Fibroblast of skin of right quadriceps (primary cell): Measurements from ENCODE around the gene KIF22.
"Not testable (repeated sequence)": the region's sequence is repeated elsewhere in the genome, so short reads cannot be mapped to it uniquely, and the experiment has no call there.

Source experiments
- DNase-seq: peaks from one replicate; pipeline ENCODE4 v3.0.0-alpha.2; 2013

KIF22 gene

DNA sequence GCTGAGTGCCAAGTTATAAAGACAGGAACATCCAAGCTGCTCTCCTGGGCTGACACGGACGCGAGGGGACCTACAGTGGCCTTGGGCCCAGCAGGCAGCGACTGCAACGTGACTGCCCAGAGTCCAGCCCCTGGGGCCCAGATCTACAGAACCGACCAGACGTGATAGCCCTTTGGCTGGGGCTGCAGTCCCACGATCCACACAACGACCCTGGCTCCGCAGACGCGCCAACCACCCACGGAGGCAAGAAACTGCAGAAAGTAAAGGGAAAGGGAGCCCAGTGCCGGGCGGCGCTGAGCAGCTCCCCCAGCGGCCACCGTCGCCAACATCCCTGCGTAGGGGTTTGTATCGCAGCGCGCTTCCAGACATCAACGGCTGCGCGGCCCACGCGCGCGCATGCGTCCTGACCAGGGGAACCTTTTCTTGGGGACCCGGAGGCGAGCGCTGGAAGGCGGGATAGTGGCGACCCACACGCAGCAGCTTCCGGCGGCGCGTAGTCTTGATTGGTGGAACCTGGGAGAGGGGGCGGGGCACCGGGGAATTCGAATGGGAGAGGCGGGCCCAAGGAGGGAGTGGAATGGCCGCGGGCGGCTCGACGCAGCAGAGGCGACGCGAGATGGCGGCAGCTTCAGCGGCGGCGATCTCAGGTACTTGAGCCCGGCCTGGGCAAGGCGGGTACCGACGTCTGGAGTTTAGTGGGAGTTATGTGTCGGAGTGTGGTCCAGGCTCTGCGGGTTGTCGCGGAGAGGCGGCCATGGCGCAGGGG lies at the start of gene KIF22:
TSS of gene KIF22 (plus strand) at position 569 of the 766 bp plus-strand sequence. CDS start at position 578, 9 bp downstream.
- peak; percentile 99 for DNase-seq

DNA sequence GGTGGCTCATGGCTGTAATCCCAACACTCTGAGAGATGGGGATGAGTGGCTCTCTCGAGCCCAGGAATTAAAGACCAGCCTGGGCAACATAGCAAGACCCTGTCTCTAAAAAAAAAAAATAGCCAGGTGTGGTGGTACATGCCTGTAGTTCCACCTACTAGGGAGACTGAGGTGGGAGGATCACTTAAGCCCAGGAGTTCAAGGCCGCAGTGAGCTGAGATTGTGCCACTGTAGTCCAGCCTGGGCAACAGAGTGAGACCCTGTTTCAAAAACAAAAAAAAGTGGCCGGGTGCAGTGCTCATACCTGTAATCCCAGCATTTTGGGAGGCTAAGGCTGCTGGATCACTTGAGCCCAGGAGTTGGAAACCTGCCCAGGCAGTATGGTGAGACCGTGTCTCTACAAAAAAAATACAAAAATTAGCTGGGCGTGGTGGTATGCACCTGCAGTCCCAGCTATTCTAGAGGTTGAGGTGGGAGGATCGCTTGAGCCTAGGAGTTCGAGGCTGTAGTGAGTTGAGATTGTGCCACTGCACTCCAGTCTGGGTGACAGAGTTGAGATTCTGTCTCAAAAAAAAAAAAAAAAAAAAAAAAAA lies 47.8 kb upstream of the KIF22 start:
- no peak for DNase-seq

DNA sequence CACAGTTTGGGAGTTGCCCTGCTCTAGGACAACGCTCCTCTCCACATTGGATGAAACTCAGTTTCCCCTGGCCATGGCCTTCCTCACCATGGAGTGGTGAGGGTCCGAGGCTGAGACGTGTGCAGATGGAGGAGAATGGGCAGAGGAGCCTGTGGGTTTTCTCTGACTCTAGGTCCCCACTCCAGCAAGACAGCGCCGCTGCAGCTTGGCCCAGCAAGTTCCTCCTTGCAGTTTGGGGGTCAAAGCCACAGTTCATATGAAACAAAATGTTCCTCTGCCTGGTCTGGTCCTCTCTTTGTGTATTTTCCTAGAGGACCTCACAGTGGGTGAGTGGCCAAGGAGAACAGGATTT lies 47.1 kb upstream of the KIF22 start:
- no peak for DNase-seq

DNA sequence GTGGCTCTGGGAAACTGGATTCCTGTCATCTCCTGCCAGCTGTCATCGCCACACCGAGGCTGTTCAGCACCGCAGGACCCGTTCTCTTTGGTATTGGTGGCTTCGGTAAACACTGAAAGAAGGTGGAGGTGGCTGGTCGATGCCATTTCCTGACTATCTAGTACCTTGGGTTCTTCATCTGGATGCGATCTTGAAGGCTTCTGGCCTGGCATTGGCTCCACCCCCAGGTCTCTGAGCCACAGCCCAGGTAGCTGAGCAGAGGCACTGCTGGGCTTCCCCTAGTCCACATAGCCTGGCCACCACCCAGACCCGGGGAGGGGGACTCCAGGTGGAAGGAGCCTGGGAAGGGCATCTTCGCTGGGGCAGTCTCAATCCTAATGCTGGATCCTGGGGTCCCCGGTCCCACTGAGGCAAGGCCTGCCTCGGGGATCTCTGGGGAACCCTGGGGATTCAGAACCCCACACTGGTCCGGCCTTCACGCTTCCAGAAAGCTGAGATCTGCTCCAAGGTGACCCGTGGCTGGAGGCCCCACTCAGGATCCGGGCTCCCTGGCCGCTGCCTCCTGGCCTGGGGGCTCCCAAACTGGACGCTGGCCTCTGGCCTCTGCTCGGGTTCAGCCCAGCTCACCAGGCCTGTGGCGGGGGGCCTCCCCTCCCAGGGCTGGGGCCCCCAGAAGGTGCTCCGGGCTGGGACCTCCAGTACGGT lies 46.6 kb upstream of the KIF22 start:
- DNase-seq: no peak

DNA sequence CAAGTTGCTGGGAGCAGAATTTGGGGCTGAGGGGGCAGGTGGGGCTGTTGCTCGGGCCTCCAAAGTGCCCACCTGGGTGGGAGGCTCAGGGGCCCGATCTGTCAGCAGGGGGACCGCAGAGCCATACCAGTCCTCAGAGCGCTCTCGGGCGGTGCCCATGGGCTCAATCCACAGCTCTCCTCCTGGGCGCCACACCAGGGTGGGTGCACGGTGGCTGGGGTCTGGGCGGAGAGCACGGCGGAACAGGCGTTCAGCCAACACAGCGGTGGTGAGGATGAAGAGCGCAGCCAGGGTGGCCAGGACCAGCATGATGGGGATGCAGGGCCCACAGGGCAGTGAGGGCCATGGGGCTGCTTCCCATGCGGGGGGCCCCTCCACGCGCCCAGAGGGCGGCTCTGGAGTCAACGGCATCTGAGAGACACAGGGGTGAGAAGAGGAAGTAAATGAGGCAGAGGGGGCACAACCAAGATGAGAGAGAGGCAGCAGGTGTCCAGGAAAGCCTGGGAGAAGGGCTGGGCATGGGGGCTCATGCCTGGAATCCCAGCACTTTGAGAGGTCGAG lies 45.9 kb upstream of the KIF22 start:
- DNase-seq: no peak

DNA sequence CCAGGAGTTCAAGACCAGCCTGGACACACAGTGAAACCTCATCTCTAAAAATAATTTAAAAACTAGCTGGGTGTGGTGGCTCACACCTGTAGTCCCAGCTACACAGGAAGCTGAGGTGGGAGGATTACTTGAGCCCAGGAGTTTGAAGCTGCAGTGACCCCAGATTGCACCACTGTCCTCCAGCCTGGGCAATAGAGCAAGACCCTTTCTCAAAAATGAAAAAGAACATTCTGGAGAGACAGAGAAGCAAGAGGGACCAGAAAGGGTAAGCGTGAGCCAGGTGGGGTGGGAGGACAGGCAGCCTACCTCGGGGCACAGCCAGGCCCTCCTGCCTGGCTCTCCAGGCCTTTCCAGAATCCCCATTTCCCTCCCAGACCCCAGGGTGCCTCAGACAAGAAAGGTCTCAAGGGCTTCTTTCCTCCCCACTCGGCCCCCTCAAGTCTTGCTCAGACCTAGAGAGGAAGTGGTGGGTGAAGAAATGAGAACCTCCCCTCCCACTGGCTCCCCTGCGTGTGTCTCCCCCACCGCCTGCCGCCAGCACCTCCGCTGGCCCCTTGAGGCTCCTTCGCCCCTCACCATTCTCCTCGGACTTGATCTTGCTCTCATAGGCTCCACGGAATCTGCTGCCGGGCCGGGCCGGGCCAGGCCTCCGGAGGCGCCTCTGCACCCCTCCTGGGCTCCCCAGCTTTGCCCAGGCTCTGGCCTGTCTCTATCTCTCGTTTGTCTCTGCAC lies 45.3 kb upstream of the KIF22 start:
- DNase-seq: no peak

DNA sequence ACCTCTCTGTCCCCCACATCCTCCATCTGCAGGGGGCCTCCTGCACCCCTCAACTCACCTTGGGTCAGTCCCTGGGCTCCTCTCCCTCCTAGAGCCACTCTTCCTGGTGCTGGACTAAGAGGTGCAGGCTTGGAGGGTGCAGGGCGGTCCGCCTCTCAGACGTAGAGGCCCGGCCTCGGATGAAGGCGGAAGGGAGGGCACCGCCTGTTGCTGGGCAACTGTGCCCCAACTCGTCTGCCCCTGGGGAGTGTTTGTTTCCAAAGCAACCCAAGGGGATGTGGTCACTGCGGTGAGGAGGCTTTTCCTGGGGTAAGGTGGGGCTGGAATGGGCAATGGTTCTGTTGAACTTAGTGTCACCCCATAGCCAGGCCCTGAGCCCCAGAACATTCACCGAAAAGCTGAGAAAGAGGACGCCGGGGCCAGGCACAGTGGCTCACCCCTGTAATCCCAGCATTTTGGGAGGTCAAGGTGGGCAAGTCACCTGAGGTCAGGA lies 44.7 kb upstream of the KIF22 start, which contains the start of gene C16orf54:
TSS of gene C16orf54 (minus strand) at position 138 of the 493 bp plus-strand sequence. CDS start 1,039 bp downstream, outside the sequence.
- no peak for DNase-seq

DNA sequence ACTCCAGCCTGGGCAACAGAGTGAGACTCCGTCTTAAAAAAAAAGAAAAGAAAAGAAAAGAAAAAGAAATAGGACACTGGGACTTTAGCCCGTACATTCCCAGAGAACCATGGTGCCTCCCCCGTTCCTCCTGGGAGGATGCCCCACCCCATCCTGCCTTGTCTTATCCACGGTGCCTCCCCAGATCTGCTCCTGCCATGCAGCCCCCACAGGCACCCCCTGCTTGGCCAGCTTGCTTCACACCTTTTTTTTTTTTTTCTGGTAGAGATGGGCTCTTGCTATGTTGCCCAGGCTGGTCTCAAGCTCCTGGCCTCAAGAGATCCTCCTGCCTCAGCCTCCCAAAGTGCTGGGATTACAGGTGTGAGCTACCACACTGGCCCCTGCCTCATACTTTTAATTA lies 44.0 kb upstream of the KIF22 start:
- DNase-seq: not testable (repeated sequence)

DNA sequence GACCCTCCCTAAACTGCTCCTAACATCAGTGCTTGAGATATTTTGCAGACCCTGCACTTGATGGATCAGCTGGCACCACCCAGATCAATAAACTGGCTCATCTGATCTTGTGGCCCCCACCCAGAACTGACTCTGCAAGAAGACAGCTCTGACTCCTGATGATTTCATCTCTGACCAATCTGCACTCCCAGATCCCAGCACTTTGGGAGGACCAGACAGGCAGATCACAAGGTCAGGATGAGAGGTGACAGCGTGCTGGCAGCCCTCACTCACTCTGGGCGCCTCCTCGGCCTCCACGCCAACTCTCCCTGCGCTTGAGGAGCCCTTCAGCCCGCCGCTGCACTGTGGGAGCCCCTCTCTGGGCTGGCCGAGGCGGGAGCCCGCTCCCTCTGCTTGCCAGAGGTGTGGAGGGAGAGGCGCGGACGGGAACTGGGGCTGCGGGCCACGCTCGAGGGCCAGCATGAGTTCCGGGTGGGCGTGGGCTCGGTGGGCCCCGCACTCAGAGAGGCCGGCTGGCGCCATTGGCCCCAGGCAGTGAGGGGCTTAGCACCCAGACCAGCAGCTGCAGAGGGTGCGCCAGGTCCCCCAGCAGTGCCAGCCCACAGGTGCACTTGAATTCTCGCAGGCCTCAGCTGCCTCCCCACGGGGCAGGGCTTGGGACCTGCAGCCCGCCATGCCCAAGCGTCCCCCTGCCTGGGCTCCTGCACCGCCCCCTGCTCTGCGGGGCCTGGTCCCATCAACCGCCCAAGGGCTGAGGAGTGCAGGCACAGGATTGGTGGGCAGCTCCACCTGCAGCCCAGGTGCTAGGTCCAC lies 42.4 kb upstream of the KIF22 start:
- no peak for DNase-seq

DNA sequence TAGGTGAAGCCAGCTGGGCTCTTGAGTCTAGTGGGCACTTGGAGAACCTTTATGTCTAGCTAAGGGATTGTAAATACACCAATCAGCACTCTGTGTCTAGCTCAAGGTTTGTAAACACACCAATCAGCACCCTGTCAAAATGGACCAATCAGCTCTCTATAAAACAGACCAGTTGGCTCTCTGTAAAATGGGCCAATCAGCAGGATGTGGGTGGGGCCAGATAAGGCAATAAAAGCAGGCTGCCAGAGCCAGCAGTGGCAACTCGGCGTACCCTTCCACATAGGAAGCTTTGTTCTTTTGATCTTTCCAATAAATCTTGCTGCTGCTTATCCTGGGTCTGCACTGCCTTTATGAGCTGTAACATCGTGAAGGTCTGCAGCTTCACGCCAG lies 41.8 kb upstream of the KIF22 start:
- not testable (repeated sequence) for DNase-seq

DNA sequence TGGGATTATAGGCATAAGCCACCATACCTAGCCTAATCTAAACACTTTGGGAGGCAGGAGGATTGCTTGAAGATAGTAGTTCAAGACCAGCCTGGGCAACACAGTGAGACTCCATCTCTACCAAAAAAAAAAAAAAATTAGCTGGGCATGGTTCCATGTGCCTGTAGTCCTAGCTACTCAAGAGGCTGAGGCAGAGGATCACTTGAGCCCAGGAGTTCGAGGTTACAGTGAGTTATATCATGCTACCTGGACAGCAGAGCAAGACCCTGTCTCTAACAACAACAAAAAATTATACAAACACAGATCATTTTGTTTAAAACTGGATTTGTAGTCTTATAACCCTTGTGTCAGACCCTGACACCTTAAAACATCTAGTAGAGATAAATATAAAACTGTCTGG lies 37.0 kb upstream of the KIF22 start:
- no peak for DNase-seq

DNA sequence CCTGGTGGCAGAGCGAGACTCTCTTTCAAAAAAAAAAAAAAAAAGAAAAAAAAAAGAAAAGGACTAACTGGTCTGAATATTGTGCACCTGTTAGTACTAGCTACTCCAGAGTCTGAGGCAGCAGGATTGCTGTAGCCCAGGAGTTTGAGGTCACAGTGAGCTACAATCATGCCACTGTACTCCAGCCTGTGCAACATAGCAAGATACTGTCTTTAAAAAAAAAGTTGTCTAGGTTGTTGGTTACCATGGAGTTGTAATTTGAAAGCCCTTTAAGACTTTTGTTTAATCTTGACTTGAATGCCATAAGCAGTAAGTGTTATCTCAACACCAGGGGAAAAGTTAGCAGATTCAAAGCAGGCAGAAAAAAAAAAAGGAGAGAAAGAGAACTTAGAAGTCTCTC lies 33.9 kb upstream of the KIF22 start:
- DNase-seq: no peak

DNA sequence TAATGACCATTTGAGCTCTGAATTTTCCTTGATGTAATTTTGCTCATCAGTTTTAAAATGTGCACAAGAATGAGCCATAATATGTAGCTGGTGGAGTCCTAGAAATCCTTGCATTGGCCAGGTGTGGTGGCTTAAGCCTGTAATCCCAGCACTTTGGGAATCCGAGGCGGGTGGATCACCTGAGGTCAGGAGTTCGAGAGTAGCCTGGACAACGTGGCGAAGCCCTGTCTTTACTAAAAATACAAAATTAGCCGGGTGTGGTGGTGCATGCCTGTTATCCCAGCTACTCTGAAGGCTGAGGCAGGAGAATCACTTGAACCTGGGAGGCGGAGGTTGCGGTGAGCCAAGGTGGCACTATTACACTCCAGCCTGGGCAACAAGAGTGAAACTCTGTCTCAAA lies 33.5 kb upstream of the KIF22 start:
- DNase-seq: not testable (repeated sequence)

DNA sequence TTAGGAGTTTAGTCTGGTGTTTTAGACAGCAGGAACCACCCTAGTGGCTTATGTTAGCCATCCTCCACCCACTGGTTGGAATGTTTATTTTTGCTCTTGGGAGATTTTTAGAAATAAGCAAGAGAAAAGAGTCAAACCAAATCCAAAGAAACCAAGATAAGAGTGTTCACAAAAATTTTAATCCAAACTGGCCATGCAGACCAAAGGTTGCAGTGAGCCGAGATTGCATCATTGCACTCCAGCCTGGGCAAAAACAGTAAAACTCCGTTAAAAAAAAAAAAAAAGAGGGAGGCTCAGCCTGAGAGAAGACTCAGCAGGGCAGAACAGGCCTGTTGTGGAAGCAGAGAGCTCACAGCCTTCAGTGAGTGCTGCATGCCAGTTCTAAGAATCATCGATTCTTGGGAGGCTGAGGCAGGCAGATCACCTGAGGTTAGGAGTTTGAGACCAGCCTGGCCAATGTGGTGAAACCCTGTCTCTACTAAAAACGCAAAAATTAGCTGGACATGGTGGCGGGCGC lies 32.5 kb upstream of the KIF22 start:
- DNase-seq: peak; percentile 26

DNA sequence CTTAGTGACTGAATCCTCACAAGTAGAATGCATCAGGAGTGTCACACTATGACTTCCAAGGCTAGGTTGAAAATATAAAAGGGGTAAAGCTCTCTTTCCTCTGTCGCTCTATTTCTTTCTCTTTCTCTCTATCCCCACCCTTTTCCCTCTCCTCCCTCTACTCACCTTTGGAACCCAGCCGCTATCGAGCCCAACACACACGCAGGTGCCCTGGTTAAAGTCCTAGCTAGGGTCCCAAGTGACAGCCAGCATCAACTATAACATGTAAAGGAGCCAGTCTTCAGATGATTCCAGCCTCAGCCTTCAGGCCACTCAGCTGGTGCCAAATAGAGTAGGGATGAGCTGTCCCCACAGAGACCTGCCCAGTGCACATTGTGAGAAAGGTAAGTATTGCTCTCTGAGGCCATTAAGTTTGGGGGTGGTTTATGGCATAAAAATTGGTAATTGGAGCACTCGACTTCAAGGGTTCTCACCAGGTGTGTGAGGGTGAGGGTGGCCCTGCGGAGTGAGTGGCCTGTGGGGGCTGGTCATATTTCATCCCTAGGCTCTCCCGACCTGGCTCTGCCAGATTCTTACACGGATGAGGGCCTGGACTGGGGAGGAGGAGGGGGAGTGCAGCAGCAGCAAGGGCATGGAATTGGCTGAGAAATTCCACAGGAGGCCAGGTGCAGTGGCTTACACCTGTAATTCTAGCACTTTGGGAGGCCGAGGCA lies 29.8 kb upstream of the KIF22 start:
- no peak for DNase-seq

DNA sequence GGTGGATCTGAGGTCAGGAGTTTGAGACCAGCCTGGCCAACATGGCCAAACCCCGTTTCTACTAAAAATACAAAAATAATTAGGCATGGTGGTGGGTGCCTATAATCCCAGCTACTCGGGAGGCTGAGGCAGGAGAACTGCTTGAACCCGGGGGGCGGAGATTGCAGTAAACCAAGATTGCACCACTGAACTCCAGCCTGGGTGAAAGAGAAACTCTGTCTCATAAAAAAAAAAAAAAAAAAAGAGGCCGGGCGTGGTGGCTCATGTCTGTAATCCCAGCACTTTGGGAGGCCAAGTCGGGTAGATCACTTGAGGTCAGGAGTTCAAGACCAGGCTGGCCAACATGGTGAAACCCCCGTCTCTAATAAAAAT lies 29.3 kb upstream of the KIF22 start:
- not testable (repeated sequence) for DNase-seq

DNA sequence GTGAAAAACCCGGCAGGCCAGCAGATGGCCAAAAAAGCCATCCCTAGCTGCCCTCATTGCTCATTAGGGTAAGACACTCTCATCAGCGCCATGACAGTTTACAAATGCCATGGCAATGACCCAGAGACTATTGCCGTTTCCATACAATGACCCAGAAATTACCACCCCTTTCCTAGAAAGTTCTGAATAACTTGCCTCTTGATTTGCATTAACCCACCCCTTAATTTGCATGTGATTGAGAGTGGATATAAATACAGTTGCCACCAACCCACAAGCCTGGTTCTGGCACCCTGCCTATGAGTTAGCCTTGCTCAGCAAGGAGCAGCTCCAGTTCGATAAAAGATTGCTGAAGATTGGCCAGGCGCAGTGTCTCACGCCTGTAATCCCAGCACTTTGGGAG lies 28.7 kb upstream of the KIF22 start:
- DNase-seq: no peak

DNA sequence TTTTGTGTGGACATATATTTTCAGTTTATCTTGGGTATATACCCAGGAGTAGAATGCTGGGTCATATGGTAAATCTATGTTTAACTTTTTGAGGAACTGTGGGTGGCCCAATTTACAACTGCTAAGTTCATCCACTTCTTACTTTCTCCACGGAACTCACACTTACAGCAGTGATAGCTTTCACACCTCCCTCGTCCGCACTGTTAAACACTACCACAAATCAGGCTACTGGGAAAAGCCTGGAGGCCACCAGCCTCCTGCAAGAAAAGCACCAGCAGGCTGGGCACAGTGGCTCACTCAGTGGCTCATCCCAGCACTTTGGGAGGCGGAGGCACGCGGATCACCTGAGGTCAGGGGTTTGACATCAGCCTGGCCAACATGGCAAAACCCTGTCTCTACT lies 27.2 kb upstream of the KIF22 start:
- DNase-seq: no peak

DNA sequence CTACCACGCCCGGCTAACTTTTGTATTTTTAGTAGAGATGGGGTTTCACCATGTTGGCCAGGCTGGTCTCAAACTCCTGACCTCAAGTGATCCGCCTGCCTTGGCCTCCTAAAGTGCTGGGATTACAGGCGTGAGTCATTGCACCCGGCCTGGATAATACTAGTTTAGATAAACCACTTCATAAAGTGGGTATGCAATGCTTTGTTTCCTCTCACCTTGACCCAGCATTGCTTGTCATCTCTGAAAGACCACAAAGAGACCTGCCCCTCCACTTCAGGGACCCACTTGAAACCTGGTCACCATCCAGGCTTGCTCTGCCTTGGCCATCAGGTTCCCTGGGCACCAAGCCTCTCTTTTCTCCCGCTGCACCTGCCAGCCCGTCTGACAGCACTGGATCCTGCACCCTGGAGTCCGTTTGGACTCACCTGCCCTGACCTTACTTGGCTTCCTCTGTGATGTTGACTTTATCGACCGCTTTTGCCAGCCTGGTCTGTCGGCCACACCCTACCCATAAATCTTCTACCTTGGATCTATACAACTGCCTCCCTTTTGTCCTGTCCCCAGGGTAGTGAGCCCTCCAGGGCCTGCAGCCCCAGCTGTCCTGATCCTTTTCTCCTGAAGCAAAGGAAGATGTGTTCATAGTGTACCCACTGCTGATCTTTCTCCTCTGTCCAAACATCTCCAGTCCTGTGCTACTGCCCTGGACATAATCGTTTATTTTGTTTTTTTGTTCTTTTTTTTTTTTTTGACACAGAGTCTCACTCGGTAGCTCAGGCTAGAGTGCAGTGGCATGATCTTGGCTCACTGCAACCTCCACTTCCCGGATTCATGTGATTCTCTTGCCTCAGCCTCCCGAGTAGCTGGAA lies 25.2 kb upstream of the KIF22 start:
- DNase-seq: no peak

DNA sequence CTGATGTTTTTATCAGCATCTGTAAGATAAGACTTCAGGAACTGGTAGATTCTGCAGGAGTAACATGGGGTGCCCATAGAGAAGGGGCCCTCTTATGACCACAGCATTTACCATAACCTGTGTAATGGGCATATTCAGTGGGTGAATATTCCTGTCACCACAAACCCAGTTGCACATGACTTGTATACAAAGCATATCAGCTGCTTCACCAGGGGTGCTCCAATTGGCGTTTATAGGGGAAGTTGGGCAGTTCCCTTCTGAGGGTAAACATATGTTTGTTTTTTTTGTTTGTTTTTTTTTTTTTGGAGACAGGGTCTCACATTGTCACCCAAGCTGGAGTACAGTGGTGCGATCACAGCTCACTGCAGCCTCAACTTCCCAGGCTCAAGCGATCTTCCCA lies 24.0 kb upstream of the KIF22 start:
- DNase-seq: no peak
